RWPE1 (cell line): Measurements from ENCODE around the gene WIPF2.

Experiments used
- CTCF ChIA-PET: fragments of 350-600 bp; sonication (Branson Sonifier 250); formaldehyde crosslinking; extraction: SDS; loops from one replicate; lab custom pipeline; 2021; lab: Yijun Ruan, JAX
- POLR2A ChIA-PET: fragments of 400-600 bp; formaldehyde crosslinking; extraction: SDS; loops from one replicate; lab custom pipeline; 2020; ENCODE audit warnings: antibody characterized with exemption; ENCODE audit not compliant: low non-redundant PET; lab: Yijun Ruan, JAX
- DNase-seq: peaks from one replicate; pipeline ENCODE4 v3.0.0; 2012; ENCODE audit warnings: low spot score
- H3K27ac ChIP-seq: fragments of 450-650 bp; 2 replicates; pipeline ENCODE4 v1.5.1; 2017
- CTCF ChIP-seq: fragments of 450-650 bp; conservative IDR thresholded peaks from 2 replicates; pipeline ENCODE4 v1.5.1; 2017; ENCODE audit warnings: low read depth, mild to moderate bottlenecking

WIPF2 gene

GRCh38 chr17:40179923-40180659 lies 39.0 kb upstream of the WIPF2 start:
- ChIA-PET POLR2A (no interaction called here), CTCF (interaction anchor here (0.6 to 1.9 kb wide), 3 partner anchors 12 to 175 kb away, joined by 4 to 5 read pairs (median 4); partner anchors contain the start of gene WIPF2)
- no peak for TF ChIP-seq CTCF
- peak; percentile 78 for DNase-seq
- peak overlapping the region; percentile 77 for H3K27ac ChIP-seq

- H3K27ac ChIP-seq, result peak overlapping the region; percentile 77
- no peak for DNase-seq
- POLR2A ChIA-PET, result no interaction called here
- TF ChIP-seq CTCF, result no peak
- CTCF ChIA-PET, result no interaction called here
Observed at GRCh38 chr17:40180694-40181093, 38.4 kb upstream of the WIPF2 start.

- H3K27ac ChIP-seq, result peak overlapping the region; percentile 77
- POLR2A ChIA-PET, result no interaction called here
- DNase-seq, result no peak
- no peak for TF ChIP-seq CTCF
- CTCF ChIA-PET, result no interaction called here
Observed at GRCh38 chr17:40181205-40181604, 37.9 kb upstream of the WIPF2 start.

- no peak overlapping the region for H3K27ac ChIP-seq
- no peak for DNase-seq
- CTCF ChIA-PET, result no interaction called here
- no peak for TF ChIP-seq CTCF
- POLR2A ChIA-PET, result no interaction called here
Observed at GRCh38 chr17:40182606-40183005, 36.5 kb upstream of the WIPF2 start.

GRCh38 chr17:40187238-40187637 lies 31.9 kb upstream of the WIPF2 start:
- ChIA-PET POLR2A (no interaction called here), CTCF (interaction anchor here (0.5 kb wide), 1 partner anchor 172 kb away, joined by 6 read pairs; no protein-coding TSS in a partner anchor)
- no peak for DNase-seq
- TF ChIP-seq CTCF, result no peak
- no peak overlapping the region for H3K27ac ChIP-seq

- CTCF ChIA-PET, result no interaction called here
- DNase-seq, result no peak
- no peak overlapping the region for H3K27ac ChIP-seq
- POLR2A ChIA-PET, result no interaction called here
- no peak for TF ChIP-seq CTCF
Observed at GRCh38 chr17:40188694-40189093, 30.4 kb upstream of the WIPF2 start.
